GM18868 (cell line): ENCODE results near the gene KRT7.
"Not testable (repeated sequence)": the region's sequence is repeated elsewhere in the genome, so short reads cannot be mapped to it uniquely, and the experiment has no call there.

ENCODE experiments used
- ATAC-seq: cut with Tn5 transposase; IDR thresholded peaks from one replicate; pipeline ENCODE4 v1.9.1; 2021; ENCODE audit warnings: mild to moderate bottlenecking, moderate library complexity; ENCODE audit not compliant: unreplicated experiment

KRT7 gene

GRCh38 chr12:52274521-52275120 is 41.6 kb downstream of the KRT7 start, which contains the start of gene KRT86:
KRT86 (plus strand) TSS chr12:52274645; CDS start chr12:52301917, 27,272 bp downstream.
- ATAC-seq = no peak

GRCh38 chr12:52275686-52276085 is 42.6 kb downstream of the KRT7 start:
- ATAC-seq = no peak

DNA sequence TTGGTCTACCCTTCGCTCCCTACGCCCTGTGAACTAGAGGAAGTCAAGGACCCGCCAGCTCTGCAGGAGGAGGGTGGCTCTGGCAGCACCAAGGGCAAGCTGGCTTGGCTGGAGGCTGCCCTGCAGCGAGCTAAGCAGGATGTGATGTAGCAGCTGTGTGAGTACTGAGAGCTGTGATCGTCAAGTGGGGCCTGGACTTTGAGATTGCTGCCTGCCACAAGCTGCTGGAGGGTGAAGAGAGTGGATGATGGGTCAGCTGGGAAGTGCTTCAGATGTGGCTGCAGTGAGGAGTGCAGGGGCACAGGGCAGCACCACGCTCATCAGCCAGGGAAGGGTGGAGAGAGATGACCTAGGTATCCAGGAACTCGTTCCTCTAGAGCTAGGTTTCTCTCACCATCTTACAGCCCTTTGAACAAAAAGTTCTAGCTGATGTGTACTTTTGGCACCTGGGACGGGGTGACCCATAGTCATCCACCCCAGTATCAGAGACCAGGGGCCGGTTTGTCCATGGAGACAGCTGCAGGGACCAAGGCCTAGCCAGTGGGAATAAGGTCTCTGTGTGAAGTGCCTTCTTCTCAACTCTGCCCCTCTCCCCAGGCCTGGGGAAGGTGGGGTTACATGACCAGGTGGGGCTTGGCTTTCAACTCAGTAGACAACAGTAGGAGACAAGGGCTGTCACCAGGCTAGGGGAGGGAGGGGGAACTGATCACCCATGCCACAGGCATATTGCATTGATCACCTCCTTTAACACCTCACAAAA is 44.6 kb downstream of the KRT7 start:
- no peak for ATAC-seq

DNA sequence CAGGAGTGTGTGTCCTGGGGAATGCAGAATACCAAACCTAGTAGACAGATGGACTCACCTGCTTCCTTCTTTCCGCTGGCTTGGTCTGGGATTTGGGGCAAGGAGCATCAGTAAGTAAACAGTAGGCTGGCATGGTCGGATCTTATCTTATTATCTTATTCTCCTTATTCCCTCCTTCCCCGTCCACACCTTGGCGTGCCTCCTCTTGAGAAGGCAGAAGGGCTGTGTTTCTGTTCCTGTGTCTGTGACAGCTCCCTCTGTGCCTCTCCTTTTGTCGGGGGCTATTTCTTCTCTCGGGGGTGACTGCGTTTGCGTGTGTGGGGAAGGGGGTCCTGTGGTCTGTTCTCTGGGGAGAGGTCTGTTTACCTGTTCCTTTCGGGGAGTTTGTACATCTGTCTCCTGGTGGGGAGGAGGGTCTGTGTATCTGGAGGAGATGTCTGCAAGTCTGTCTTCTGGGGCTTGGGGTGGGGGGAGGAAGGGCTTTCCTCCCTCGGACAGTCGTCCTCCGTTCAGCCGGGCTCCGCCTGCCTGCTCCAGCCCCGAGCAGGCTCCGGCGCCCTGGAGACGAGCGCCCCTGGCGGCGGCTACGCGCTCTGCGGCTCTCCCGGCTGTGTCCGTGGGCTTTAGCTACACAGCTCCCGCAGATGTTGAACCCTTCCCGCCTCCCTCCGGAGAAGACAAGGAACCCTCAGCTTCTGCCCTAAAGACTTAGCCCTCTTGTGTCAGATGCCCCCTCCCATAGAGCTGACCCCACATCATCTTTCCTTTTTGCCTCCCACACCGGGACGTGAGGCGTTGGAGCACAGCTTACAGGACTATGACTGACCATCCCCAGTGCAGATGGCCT is 45.8 kb downstream of the KRT7 start:
- peak; percentile 77 for ATAC-seq

DNA sequence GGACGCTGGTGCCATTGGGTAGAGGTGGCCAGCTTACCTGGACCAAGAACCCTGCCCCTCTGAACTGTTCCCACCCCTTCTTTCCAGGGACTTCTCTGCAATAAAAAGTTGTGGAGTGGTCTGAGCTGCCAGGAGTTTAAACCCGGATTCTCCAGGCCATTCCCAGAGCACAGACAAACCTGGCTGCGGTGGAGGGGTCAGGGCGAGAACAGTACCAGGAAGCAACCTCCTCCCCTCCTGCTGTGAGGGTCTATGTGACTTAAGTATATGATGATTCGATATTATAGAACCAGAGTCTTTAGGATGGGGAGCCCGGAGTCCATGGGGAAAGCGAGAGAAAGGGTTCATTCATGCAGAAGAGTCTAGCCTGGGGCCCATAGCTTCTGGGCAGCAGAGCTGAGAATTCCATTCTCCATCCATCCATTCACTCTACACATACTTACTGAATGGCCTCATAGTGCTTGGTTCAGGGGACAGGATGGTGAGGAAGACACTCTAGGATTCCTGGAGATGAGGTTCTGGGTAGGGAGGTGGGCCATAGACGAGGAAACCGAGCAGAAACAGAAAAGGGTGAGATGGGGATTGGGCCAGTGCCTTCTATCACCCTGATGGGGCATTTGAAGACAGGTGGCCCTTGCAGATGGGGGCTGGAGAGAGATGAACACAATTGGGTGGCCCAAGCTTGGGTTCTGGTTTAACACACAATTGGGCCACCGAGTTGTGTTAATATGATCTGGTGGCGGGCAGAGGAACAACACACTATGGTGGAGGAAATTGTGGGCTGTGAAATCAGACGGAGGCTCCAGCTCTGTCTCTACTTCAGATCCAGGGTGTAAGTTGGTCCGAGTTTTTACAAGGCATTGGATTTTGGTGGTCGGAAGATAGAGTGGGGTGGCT is 46.6 kb downstream of the KRT7 start:
- ATAC-seq = no peak

DNA sequence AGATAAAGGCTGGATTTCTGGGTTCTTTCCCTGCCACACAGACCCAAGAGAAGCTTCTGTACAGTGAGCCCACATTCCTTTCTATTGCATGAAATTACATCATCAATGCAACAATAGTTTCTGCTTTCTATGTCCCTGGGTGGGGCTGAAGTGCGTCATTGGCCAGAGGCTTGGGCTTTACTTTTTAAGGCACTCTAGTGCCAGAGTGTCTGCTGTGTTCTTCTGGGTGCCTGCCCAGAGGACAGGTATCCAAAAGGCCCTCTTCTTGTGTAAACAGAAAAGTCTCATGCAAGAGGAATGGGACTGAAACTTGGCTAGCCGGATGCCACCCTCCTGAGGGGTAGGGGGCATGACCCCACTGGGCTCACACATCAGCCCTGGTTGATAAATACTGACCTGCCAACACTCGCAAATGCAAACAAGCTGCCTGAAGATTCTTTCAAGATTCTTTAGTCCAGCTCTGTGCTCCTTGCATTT is 47.3 kb downstream of the KRT7 start:
- ATAC-seq = no peak

DNA sequence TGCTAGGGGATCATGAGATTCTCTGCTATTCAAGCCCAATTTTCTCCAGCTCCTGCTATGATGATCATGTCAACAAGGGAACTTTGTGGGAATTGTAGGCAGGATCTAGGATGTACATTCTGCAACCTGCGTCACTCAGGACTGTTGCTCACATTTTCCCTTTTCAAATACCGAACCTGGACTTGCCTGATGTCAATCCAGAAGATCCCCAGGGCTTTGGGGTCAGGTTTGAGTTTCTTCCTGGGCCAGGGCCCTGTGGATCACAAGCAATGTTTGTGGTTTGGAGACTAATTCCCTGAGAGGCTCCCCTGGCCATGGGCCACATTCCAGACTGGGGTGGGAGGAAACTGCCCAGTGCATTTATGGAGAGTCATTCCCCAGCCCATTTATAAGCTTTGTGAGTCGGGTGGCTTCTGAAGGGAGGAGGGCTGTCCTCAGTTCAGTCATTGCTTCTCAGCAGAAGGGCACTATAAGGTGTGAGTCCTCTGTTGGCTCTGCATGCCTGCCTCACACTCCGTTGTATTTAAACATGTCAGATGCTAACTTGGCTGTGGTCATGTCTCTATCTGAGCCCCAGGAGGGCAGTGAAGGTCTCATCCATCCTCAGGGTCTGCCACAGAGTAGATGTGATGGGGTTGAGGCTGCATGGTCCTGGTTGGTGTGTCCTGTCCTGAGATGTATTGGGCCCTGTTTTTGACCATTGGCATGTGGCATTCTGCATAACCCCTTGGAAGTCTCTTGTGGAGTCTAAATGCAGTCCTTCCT is 47.9 kb downstream of the KRT7 start:
- no peak for ATAC-seq

- ATAC-seq = no peak
Observed at GRCh38 chr12:52284562-52285171, 51.6 kb downstream of the KRT7 start.

- no peak for ATAC-seq
Observed at GRCh38 chr12:52285172-52285745, 52.2 kb downstream of the KRT7 start.

GRCh38 chr12:52285851-52286530 is 52.9 kb downstream of the KRT7 start:
- ATAC-seq = no peak

- not testable (repeated sequence) for ATAC-seq
Observed at GRCh38 chr12:52286857-52287785, 54.1 kb downstream of the KRT7 start.

DNA sequence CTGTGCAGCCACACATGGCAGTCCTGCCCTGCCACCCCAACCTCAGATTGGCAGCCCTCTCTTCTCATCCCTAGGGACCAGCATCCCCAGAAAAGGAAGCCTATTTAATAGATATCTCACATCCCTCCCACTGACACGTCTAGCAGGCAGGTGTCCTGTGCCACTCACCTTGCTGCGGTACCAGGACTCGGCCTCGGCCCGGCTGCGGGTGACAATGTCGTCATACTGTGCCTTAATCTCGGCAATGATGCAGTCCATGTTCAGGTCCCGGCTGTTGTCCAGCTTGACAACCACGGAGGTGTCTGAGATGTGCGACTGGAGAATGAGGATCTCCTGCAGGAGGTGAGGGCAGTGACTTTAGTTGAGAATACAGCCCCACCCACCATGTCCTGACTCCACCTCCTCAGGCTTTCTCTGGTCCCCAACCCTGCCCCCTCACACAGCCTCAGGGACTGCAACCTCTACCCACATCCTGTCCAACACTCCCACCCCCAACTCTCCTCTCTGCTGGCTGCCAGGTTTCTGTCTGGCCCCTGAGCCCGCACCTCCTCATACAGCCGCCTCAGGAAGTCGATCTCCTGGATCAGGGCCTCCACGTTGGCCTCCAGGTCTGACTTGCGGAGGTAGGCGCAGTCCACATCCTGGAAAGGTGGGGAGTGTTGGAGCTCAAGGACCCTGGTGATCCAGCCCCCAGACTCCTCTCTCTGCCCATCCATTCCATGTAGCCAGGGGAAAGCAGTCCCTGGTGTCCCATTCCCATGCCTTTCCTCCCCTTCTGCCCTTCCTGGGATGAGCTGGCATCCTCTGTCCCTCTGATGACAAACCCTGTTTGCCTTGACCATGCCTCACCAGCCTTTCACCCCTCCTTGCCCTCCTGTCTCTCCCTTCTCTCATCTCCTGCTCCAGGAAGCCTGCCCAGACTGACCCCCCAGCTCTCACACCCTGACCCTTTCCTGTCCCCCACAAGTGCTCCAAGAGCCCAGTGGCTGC is 55.1 kb downstream of the KRT7 start:
- peak; percentile 47 for ATAC-seq

GRCh38 chr12:52290483-52291134 is 57.6 kb downstream of the KRT7 start:
- not testable (repeated sequence) for ATAC-seq

GRCh38 chr12:52291267-52291935 is 58.4 kb downstream of the KRT7 start, which contains the start of gene KRT81:
KRT81 (minus strand) TSS chr12:52291534; CDS start chr12:52291465, 69 bp downstream.
- ATAC-seq = no peak

DNA sequence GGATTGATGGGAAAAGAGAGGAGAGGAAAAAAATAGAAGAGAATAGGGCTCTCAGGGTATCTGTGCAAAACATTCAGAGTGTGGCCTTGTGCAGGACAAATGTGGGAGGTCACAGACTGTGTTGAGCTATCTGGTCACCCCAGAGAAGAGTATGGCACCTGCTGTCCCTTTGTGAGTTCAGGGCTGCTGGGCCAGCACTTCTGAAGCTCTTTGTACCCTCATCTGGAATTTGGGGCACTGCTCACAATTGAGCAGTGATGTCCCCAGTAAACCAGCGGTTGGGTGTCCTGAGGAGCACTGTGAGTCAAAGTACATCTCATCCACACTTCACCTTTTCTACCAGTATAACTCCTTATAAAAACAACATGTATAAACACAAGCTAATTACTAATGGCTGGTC is 60.9 kb downstream of the KRT7 start:
- ATAC-seq = no peak
